ENCODE data around the gene PCDHGA1.

PCDHGA1 gene

GRCh38 chr5:141557681-141558136 lies 227.4 kb downstream of the PCDHGA1 start:
- peak; percentile 76 to 84 for DNase-seq

GRCh38 chr5:141558150-141558549 lies 227.8 kb downstream of the PCDHGA1 start:
- no peak for DNase-seq

- DNase-seq = no peak
These were observed 229.1 kb downstream of the PCDHGA1 start for GRCh38 chr5:141559461-141559860.

- no peak for DNase-seq
These were observed 229.8 kb downstream of the PCDHGA1 start for GRCh38 chr5:141560151-141560550.

GRCh38 chr5:141560725-141561483 lies 230.6 kb downstream of the PCDHGA1 start:
- no peak for DNase-seq

Measured in CD4-positive, alpha-beta T cell treated with Interleukin-4 for 1 hour (primary cell).